Smooth muscle cell (in vitro differentiated cells): ENCODE results near the gene CUL7. TPM values are rescaled to one million over a fixed set of nuclear protein-coding genes. Genes with fewer than 3 reads are reported as not detected.

Experiments
- DNase-seq: peaks from one replicate; lab custom pipeline; 2025; ENCODE audit not compliant: unreplicated experiment; lab: John Stamatoyannopoulos, UW
- H2AFZ ChIP-seq: fragments of 200-600 bp; sonication (generic); 2 replicates; pipeline ENCODE4 v1.6.0; 2016; ENCODE audit warnings: antibody characterized with exemption, low read depth, mild to moderate bottlenecking
- H3F3A ChIP-seq: fragments of 200-600 bp; sonication (generic); 2 replicates; pipeline ENCODE4 v1.6.0; 2017; ENCODE audit warnings: antibody characterized with exemption, low read depth
- H3K27ac ChIP-seq: fragments of 200-600 bp; sonication (generic); 2 replicates; pipeline ENCODE4 v1.5.1; 2016; ENCODE audit warnings: low read depth, mild to moderate bottlenecking
- H3K27me3 ChIP-seq: fragments of 200-600 bp; sonication (generic); 2 replicates; pipeline ENCODE4 v1.6.1; 2016; ENCODE audit warnings: low read depth, mild to moderate bottlenecking
- H3K36me3 ChIP-seq: fragments of 200-600 bp; sonication (generic); 2 replicates; pipeline ENCODE4 v1.5.1; 2016; ENCODE audit warnings: low read depth
- H3K4me1 ChIP-seq: fragments of 200-600 bp; sonication (generic); 2 replicates; pipeline ENCODE4 v1.5.1; 2016; ENCODE audit warnings: low read depth
- H3K4me2 ChIP-seq: fragments of 200-600 bp; sonication (generic); 2 replicates; pipeline ENCODE4 v1.6.0; 2016; ENCODE audit warnings: mild to moderate bottlenecking
- H3K4me3 ChIP-seq: fragments of 200-600 bp; sonication (generic); 2 replicates; pipeline ENCODE4 v1.5.1; 2016; ENCODE audit warnings: mild to moderate bottlenecking
- H3K79me2 ChIP-seq: fragments of 200-600 bp; sonication (generic); 2 replicates; pipeline ENCODE4 v1.6.0; 2016; ENCODE audit warnings: low read depth, mild to moderate bottlenecking
- H3K9ac ChIP-seq: fragments of 200-600 bp; sonication (generic); 2 replicates; pipeline ENCODE4 v1.6.0; 2016; ENCODE audit warnings: low read depth
- H3K9me3 ChIP-seq: fragments of 200-600 bp; sonication (generic); replicated peaks from 2 replicates; pipeline ENCODE4 v1.5.1; 2016; ENCODE audit warnings: low read depth
- H4K20me1 ChIP-seq: fragments of 200-600 bp; sonication (generic); 2 replicates; pipeline ENCODE4 v1.6.0; 2016; ENCODE audit warnings: low read depth
- WGBS: methylation state at CpG from one replicate; pipeline ENCODE4 v1.1.7; 2016; ENCODE audit warnings: low lambda C conversion rate; 5-methylcytosine and 5-hydroxymethylcytosine counted together
- polyA plus RNA-seq: library from polyadenylated mRNA; unstranded; fragments of >200 nt; fragmentation: Nextera tagmentation; extraction: Ambion mirVana; gene quantifications from 2 replicates; pipeline ENCODE4 v1.2.1, GENCODE V29; 2016
- total RNA-seq: library from RNA; depleted of rRNA; stranded (reverse); fragments of >200 nt; gene quantifications from 2 replicates; pipeline ENCODE4 v1.2.3, GENCODE V29; 2014
- TF ChIP-seq, protein P1 (sequence below): fragments of 200-600 bp; sonication (generic); IDR thresholded peaks from 2 replicates; pipeline ENCODE4 v1.5.1; 2017; ENCODE audit warnings: borderline replicate concordance, mild to moderate bottlenecking, antibody characterized with exemption; ENCODE audit not compliant: insufficient read depth, poor library complexity, severe bottlenecking

Gene CUL7
- total and polyA plus RNA-seq, 2 experiments from 2014 or later, result 36.9 to 49.6 TPM

DNA sequence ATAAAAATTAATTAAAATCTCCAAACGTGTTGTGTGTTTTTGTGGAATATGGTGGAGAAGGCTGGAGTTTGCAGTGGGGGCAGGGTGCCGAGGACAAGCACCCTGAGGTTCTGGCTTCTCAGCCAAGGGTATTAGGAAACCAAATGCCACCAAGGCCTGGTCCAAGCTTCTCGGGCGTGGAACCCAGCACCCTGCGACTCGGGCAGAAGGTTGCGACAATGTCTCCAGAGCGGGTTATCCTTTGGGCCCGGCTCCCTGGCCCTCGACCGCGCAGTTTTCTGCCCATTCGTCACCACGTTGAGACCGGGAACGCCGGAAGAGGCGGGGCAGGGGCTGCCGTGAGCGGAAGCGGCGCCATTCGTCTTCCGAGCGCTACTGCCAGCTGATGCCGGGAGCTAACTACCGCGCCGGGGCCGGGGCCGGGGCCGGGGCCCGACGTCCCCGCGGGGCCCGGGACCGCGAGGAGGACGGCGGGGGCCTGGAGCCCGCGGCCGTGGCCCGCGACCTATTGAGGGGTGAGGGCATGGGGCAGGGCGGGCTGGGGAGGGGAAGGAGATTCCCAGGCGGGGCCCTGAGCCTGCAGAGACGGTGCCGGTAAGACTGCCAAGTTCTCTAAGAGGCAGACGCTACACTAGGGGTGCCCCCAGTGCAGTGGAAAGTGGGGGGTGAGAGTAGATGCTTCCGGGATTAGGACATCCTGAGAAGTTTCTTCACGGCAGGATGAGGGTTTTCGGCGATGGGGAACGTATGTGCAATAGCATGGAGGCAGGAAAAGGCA lies 32.2 kb downstream of the CUL7 start, which contains the start of gene RRP36:
Gene RRP36, plus strand, starts transcription at position 354 of the 778 bp plus-strand sequence. Its CDS starts 32 bp downstream, at position 386.
- Histone ChIP-seq H3K4me3 (peak within 1 kb of the TSS; percentile 100), H3K79me2 (peaks cover 43% of the 10 kb centered on the region), H3K36me3 (no peaks in the 10 kb centered on the region), H3K4me2 (peak within 1 kb of the TSS; percentile 100), H4K20me1 (peaks cover 43% of the 10 kb centered on the region), H3F3A (peaks cover 32% of the 10 kb centered on the region), H3K27ac (peak within 1 kb of the TSS; percentile 86), H3K9ac (peak within 1 kb of the TSS; percentile 86), H3K9me3 (no peaks in the 10 kb centered on the region), H2AFZ (peak within 1 kb of the TSS; percentile 85), H3K4me1 (peaks cover 16% of the 10 kb centered on the region), H3K27me3 (no peaks in the 10 kb centered on the region)
- peak; percentile 35 for DNase-seq
- TF ChIP-seq, protein P1, sequence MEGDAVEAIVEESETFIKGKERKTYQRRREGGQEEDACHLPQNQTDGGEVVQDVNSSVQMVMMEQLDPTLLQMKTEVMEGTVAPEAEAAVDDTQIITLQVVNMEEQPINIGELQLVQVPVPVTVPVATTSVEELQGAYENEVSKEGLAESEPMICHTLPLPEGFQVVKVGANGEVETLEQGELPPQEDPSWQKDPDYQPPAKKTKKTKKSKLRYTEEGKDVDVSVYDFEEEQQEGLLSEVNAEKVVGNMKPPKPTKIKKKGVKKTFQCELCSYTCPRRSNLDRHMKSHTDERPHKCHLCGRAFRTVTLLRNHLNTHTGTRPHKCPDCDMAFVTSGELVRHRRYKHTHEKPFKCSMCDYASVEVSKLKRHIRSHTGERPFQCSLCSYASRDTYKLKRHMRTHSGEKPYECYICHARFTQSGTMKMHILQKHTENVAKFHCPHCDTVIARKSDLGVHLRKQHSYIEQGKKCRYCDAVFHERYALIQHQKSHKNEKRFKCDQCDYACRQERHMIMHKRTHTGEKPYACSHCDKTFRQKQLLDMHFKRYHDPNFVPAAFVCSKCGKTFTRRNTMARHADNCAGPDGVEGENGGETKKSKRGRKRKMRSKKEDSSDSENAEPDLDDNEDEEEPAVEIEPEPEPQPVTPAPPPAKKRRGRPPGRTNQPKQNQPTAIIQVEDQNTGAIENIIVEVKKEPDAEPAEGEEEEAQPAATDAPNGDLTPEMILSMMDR, result no peak
- 3% methylated on average over 37 of the region's 56 CpGs for WGBS

DNA sequence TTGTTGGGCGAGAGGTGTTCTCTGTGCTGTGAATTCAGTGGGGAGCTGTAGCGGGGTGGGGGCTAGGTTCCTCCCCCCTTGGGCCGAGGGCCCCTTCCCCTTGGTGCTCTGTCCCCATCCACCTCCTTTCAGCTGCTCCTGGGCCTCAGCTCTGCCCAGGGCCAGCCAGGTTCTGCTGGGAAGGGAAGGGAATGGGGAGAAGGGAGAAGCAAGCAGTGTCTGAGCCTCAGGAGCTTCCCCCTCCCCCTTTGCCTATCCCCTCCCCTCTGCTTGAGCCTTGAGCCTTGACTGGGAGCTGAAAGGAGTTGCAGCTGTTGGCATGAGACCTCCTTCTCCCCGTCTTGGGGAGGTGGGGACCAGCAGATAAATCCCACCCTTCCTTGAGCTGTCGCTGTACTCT lies 32.8 kb downstream of the CUL7 start:
- Histone ChIP-seq H4K20me1 (peaks cover 44% of the 10 kb centered on the region), H2AFZ (peak overlapping the region; percentile 85), H3K9me3 (no peaks in the 10 kb centered on the region), H3K9ac (peak overlapping the region; percentile 70), H3K79me2 (peaks cover 49% of the 10 kb centered on the region), H3F3A (peaks cover 32% of the 10 kb centered on the region), H3K27me3 (no peaks in the 10 kb centered on the region), H3K27ac (peak overlapping the region; percentile 86), H3K4me3 (peak overlapping the region; percentile 100), H3K36me3 (no peaks in the 10 kb centered on the region), H3K4me2 (peak overlapping the region; percentile 100), H3K4me1 (peaks cover 16% of the 10 kb centered on the region)
- TF ChIP-seq, protein P1, result no peak
- 62% methylated on average over 5 of the region's 5 CpGs for WGBS
- DNase-seq, result no peak

DNA sequence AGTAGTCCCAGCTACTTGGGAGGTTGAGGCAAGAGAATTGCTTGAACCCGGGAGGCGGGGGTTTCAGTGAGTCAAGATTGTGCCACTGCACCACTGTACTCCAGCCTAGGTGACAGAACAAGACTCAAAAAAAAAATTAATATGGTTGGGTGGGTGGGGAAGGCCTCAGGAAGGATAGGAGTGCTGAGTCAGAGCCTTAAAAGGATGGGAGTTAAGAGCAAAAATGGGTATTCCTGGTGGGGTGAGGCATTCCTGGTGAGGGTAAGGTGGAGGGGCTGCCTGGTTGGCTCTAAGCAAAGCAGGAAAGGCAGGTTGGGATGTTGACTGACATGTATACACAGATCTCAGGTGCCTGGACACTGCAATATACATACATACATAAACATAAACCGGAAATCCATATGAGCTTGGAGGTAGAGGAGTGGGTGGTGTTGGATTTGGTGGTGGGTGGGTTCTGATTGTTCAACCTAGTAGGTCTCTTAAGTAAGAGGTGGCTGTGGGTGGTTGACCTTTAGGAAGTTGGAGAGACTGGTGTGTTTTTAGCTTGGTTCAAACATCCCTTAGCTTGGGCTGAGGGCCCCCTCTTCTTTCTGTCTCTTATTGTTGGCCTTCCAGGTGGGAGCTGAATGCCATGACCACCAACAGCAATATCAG lies 33.5 kb downstream of the CUL7 start:
- H3K4me3 ChIP-seq, result no peak overlapping the region
- no peaks in the 10 kb centered on the region for H3K27me3 ChIP-seq
- peaks cover 56% of the 10 kb centered on the region for H3K79me2 ChIP-seq
- H3F3A ChIP-seq, result peaks cover 32% of the 10 kb centered on the region
- DNase-seq, result no peak
- peaks cover 16% of the 10 kb centered on the region for H3K4me1 ChIP-seq
- peak overlapping the region; percentile 86 for H3K27ac ChIP-seq
- TF ChIP-seq, protein P1, result no peak
- H4K20me1 ChIP-seq, result peaks cover 43% of the 10 kb centered on the region
- peak overlapping the region; percentile 100 for H3K4me2 ChIP-seq
- no peaks in the 10 kb centered on the region for H3K36me3 ChIP-seq
- WGBS, result 97% methylated on average over 3 of the region's 3 CpGs
- no peaks in the 10 kb centered on the region for H3K9me3 ChIP-seq
- H2AFZ ChIP-seq, result no peak overlapping the region
- H3K9ac ChIP-seq, result no peak overlapping the region
